ENCODE data around the gene AKAP12.

Gene AKAP12, protein sequence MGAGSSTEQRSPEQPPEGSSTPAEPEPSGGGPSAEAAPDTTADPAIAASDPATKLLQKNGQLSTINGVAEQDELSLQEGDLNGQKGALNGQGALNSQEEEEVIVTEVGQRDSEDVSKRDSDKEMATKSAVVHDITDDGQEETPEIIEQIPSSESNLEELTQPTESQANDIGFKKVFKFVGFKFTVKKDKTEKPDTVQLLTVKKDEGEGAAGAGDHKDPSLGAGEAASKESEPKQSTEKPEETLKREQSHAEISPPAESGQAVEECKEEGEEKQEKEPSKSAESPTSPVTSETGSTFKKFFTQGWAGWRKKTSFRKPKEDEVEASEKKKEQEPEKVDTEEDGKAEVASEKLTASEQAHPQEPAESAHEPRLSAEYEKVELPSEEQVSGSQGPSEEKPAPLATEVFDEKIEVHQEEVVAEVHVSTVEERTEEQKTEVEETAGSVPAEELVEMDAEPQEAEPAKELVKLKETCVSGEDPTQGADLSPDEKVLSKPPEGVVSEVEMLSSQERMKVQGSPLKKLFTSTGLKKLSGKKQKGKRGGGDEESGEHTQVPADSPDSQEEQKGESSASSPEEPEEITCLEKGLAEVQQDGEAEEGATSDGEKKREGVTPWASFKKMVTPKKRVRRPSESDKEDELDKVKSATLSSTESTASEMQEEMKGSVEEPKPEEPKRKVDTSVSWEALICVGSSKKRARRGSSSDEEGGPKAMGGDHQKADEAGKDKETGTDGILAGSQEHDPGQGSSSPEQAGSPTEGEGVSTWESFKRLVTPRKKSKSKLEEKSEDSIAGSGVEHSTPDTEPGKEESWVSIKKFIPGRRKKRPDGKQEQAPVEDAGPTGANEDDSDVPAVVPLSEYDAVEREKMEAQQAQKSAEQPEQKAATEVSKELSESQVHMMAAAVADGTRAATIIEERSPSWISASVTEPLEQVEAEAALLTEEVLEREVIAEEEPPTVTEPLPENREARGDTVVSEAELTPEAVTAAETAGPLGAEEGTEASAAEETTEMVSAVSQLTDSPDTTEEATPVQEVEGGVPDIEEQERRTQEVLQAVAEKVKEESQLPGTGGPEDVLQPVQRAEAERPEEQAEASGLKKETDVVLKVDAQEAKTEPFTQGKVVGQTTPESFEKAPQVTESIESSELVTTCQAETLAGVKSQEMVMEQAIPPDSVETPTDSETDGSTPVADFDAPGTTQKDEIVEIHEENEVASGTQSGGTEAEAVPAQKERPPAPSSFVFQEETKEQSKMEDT (N-terminal part only)

DNA sequence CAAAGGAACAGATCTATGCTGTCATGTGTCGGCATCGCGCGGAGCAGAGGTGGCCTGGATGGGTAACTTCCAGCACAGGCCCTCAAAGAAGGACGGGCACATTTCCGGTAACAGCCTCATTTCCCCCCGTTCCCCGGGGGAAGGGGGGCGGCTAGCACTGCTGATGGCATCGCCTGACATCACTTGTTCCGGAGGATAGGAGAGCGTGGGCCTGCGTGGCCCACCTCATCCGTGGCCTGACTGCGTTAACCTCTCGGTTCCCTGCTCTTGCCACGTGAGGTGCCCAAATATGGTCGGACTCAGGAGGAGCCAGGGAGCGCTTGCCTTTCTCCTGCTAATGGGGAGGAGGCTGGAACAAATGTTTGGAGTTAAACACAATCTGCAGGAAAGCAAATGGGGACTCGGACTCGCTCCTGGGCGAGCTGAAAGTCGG lies at the start of gene AKAP12:
TSS of gene AKAP12 (plus strand) at position 365 of the 433 bp plus-strand sequence. CDS start 596 bp downstream, outside the sequence.
- no peak for DNase-seq (ENCODE audit: low read depth)

DNA sequence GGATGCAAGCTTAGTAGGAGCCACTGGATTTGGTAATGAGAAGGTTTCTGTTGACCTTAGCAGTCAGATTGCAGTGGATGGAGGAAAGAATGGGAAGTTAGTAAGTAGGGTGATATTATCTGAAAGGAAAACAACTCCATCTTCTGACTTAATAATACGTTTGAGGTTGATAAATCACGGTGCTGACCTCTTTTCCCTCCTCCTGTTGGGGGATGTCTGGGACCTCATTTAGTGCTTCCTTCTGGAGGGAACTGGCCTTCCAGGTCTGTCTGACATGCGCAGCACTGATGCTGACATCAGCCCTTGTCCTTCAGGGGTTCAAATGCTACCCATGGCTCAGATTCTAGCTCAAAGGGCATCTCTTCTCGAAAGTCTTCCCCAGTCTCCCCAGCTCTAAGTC lies 48.2 kb upstream of the AKAP12 start:
- no peak for DNase-seq (ENCODE audit: low read depth)

DNA sequence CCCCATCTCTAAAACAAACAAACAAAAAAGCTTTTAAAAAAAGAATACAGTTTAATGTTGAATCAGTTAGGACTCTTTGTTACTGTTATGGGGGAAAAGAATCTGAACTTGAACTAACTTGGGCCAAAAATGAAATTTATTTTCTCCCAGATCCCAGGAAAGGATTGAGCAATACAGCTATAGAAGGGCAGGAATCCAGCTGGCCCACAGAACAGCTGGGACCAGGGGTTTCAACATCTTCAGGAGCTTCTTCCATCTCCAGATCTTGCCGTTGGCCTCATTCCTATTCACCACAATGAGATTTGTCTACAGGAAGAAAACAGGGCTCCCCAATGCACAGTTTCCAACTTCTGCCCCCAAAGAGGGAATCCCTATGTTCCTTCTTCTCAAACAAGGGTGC lies 43.2 kb upstream of the AKAP12 start:
- DNase-seq (ENCODE audit: low read depth): peak; percentile 52

DNA sequence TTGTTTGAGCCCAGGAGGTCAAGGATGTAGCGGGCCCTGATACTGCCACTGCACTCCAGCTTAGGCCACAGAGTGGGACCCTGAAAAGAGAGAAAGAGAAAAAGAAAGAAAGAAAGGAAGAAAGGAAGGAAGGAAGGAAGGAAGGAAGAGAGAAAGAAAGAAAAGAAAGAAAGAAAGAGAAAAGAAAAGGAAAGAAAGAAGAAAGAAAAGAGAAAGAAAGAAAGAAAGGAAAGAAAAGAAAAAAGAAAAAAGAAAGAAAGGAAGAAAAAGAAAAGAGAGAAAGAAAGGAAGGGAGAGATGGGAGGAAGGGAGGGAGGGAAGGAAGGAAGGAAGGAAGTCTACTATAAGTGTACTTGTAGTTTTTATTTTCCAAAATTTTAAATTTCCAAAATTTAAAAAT lies 42.2 kb upstream of the AKAP12 start:
- DNase-seq (ENCODE audit: low read depth): no peak

DNA sequence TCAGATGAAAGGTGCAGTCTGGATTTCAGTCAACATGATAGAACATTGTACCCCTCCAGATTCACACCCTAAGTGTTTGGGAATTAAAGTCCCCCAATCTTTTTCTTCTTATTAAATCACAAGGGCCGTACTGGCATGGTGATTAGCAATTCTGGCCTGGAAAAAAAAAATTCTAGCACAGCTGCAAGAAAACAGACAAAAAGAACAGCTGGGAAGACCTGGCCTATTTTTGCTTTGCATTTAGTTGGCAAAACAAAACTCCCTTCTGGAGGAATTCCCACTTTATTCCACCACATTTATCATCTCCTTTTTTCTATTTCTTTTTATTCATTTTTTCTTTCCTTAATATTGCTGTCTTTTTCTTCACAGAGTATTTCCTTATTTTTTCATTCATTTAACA lies 39.8 kb upstream of the AKAP12 start:
- no peak for DNase-seq (ENCODE audit: low read depth)

DNA sequence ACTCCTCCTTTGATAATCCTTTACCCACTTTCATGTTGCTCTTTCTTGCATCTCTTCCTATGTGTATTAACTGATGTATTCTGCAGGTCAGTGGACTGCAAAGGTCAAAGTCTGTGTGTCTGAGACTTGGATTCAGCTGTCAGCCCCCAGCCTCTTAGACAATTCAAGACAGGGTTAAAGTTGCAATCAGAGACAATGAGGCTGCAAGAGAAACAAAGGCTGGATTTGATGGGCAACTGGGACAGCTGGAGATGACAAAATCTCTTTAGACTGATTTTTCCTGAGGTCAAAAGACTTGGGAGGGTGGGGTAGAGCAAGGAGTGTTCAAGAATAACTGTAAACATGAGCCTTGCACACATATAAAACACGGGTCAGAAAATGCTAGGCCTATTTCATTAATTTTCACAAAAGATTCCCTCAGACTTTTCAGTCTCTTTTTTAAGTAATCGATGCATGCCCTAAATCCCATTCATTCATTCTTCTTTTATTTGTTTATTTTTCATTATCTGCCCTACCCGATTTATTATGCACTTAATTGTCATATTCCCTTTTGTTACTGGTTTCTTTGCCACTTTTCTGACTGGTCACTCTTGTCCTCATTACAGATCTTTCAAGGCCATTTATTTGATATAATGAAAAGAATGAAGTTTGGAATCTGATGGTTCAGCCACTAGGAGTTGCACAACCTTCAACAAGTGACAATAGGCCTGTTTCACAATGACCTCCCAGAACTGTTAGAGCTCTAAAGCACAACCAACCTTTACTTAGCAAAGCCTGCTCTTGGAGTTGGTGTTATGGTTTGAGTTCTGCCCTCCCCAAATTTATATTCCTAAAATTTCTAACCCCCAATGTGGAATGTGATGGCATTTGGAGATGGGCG lies 33.8 kb upstream of the AKAP12 start:
- no peak for DNase-seq (ENCODE audit: low read depth)

DNA sequence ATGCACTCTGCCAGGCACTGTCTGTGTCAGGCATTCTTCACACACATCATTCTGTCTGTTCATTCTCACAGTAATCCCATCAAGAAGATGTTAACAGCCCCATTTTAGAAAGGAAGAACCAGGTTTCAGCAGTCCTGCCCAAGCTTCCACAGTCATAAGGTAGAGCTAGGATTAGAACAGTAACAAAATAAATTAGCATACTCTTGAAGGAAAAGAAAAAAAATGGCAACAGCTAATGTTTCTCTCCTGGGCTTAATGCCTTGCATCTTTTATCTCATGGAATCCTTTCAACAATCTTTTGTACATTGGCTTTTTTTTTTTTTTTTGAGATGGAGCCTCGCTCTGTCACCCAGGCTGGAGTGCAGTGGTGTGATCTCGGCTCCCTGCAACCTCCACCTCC lies 32.1 kb upstream of the AKAP12 start:
- DNase-seq (ENCODE audit: low read depth): no peak

DNA sequence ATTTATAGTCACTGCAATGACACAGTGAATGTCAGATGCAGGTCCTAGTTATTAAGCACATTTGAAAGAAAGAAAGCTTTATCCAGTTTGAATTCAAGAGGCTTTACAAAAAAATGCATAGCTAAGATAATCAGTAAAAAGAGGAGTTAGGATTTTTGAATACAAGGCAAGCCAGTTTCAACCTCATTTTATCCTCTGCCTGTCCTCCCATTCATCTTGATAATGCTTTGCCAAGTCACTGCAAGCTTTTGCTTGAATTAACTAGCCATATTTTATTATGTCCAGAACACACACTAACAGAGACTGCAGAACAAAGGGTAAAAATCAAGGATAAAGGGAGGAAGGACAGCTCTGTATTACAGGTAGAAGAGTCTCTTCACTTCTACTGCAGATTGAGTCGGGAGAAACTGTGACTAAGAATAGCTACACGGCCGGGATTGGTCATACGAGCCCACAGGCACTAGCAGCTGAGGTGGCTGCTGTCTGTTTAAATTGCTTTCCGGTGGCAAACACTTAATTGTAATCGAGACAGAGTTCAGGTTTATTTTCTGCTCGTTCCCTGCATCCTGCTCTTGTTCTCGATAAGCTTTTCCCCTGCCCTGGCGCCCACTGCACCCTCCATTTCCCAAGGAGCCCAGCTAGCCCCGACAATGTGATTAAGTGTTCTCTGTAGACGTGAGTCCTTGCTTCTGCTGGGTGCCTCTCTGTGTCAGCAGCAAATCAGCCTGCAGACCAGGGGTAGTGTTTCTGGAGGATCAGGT lies 30.5 kb upstream of the AKAP12 start:
- no peak for DNase-seq (ENCODE audit: low read depth)

DNA sequence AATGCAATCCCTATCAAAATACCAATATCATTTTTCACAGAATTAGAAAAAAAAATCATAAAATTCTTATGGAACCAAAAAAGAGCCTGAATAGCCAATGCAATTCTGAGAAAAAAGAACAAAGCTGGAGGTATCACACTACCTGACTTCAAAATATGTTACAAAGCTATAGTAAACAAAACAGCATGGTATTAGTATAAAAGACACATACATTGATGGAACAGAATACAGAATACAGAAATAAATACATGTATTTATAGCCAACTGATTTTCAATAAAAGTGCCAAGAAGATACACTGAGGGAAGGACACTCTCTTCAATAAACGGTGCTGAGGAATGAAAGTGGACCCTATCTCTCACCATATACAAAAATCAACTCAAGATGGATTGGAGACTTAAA lies 28.7 kb upstream of the AKAP12 start:
- DNase-seq (ENCODE audit: low read depth): no peak

DNA sequence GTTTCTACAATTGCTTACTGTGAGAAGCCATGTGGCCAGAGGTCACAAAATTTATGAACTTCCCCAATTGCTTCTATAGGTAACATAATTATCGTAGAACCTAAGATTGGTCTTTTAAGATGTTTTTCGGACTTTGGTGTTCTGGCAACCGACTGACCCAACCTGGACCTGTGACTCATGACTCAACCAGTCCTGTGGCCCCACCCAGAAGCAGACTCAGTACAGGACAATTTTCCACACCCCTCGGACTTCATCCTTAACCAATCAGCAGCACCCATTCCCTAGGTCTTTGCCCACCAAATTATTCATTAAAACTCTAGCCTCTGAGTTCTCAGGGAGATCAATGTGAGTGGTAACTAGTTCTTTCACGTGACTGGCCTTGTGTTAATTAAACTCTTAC lies 26.4 kb upstream of the AKAP12 start:
- no peak for DNase-seq (ENCODE audit: low read depth)

DNA sequence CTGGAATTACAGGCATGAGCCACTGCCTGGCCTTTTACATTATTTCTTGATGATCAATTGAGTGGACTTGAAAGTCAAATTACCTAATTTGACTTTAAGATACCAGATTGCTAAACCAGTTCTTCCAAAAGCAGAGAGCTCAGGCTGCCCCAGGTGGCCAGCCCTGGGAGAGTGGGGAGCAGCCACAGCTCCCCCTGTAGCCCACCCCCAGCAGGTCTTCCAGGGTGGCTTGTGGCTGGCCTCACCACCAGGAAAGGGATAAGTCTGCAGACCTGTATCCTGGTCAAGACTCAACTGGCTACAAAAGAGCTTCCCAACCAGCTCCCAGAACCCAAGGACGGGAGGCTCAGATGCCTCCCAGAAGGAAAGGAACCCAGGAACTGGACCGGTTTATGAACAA lies 23.8 kb upstream of the AKAP12 start:
- DNase-seq (ENCODE audit: low read depth): no peak

DNA sequence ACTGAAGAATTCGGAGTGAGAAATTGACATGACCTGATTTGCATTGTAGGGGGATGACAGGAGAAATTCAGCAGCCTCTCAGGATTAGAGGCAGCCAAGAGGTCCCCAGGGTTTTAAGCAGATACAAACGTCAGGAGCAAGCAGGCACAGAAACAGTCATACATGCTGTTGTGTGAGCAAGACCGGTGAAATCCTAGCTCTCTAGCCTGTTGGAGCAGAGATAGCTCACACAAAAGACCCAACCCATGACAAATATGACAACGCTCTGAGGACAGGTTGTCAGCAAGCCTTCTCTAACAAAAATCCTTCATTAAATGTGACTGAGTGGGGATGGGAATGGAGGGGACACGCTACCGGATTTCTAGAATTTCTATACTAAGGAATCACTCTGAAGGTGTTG lies 23.0 kb upstream of the AKAP12 start:
- no peak for DNase-seq (ENCODE audit: low read depth)

DNA sequence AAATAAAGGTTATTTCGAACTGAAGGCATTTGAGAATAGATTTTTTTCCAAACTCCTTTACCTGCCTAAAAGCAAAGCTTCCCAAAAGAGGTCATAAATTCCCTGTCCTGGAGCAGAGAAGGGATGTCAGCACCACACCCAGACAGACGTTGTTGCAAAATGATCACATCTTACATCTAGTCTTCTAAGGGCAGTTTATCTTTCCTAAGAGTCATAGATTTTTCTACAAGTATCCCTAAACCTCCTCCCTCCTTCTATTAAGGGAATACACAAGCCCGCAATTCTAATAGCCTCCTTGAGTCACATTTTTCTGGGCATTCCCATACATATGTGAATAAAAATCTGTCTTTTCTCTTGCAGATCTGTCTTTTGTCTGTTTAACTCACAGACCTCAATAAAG lies 20.6 kb upstream of the AKAP12 start:
- no peak for DNase-seq (ENCODE audit: low read depth)

DNA sequence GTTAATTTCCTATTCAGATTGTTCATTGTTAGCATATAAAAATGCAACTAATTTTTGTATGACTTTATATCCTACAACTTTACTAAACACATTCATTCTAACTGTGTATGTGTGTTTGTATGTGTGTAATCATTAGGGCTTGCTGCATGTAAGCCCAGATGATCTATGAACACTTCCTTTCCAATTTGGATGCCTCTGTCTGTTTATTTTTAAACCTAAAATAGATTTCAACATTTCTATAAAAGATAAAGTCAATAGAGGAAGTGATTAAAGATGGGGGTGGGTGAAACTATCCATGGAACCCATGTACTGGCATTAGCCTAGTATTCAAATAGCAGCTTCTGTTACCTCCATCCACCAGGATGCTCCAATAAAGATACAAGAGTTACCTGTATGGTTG lies 15.7 kb upstream of the AKAP12 start:
- DNase-seq (ENCODE audit: low read depth): no peak

DNA sequence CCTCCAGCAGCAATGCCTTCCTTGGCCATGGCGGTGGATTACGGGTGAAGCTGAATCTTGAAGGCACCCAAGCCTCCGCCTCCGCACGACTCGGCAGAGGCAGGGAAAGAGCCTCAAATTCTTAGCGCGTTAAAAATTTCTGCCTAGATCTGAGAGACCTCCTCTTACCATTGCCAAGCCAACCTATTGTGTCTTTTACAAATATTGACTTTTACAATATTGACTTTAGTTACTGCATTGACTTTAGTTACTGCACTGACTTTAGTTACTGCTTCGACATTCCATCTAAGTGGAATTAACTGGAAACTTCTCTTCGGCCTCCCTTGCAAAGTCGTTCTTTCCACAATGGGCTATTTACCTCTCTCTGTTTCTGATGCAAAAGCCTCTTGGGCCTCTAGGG lies 13.8 kb upstream of the AKAP12 start:
- no peak for DNase-seq (ENCODE audit: low read depth)

DNA sequence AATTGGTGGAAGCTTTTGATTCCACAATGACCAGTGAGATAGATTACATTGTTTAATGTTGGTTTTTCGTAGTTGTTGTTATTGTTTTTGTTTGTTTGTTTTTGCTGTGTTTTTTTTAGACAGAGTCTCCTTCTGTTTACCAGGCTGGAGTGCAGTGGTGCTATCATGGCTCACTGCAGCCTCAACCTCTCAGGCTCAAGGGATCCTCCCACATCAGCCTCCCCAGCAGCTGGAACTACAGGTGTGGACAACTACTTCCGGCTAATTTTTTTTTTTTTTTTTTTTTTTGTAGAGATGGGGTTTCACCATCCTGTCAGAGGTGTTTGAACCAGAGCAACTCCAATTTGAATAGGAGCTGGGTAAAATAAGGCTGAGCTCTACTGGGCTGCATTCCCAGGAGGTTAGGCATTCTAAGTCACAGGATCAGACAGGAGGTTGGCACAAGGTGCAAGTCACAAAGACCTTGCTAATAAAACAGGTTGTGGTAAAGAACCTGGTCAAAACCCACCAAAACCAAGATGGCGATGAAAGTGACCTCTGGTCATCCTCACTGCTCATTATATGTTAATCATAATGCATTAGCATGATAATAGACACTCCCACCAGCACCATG lies 10.9 kb upstream of the AKAP12 start:
- DNase-seq (ENCODE audit: low read depth): no peak

DNA sequence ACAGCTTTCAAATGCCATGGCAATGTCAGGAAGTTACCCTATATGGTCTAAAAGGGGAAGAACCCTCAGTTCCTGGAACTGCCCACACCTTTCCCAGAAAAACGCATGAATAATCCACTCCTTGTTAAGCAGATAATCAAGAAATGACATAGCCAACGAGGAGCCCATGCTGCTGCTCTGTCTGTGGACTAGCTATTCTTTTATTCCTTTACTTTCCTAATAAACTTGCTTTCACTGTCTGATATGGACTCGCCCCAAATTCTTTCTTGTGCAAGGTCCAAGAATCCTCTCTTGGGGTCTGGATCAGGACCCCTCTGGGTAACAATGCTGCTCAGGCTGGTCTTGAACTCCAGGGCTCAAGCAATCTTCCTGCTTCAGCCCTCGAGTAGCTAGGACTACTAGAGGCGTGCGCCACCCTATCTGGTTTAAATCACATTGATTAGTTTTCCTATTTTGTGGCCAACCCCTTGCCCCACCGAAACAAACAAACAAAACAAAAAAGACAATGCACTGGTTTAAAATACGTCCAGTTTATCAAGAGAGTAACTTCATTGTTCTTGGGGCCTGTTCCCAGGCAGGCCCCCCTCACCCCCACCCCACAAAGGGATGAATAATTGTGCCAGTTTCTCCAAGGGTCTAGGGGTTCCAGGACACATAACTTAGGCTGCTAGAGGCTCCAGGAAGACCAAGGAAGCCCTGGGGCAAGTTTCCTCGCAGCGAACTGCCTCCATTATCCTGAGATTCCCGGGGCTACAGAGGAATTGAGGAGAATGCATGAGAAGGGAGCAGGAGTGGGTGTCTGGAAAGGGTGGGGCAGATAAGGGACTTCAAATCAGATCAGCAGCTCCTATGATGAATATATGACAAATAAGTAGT lies 10.1 kb upstream of the AKAP12 start:
- no peak for DNase-seq (ENCODE audit: low read depth)

DNA sequence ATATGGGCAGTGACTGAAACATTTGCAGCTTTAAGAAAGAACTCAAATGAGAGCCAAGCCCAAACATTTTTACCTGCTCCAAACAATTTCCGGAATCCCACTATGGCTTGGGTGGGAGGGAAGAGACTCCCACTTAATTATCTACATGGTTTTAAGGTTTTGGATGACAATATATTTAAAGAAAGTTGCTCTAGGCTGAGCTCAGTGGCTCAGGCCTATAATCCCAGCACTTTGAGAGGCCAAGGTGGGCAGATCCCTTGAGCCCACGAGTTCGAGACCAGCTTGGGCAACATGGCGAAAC lies 9.5 kb upstream of the AKAP12 start:
- no peak for DNase-seq (ENCODE audit: low read depth)

DNA sequence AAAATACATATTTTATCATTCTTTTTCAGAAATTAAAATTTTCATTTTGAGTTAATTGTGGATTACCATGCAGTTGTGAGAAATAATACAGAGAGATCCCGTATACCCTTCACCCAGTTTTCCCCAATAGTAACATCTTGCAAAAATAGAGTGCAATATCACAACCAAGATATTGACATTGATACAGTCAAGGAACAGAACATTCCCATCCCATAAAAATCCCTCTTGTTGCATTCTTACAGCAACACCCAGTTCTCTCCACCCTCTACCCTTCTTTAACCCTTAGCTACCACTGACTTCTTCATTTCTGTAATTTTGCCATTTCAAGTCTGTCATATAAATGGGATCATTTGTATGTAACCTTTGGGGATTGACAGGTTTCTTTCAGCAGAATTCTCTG lies 6.9 kb upstream of the AKAP12 start:
- DNase-seq (ENCODE audit: low read depth): no peak

DNA sequence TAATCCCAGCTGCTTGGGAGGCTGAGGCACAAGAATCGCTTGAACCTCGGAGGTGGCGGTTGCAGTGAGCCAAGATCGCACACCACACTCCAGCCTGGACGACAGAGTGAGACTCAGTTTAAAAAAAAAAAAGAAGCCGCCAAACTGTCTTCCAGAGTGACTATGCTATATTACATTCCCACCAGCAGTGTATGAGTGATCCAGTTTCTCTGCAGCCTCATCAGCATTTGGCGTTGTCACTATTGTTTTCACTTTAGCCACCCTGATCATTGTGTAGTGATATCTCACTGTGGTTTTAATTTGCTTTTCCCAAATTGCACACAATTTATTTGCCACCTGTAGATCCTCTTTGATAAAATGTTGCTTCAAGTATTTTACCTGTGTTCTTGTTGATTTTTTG lies 6.0 kb upstream of the AKAP12 start:
- no peak for DNase-seq (ENCODE audit: low read depth)
